WTC11 (cell line): ENCODE measurements around the gene RASEF.

Experiments used
- CTCF ChIP-seq: fragments of 200-600 bp; IDR thresholded peaks from 2 replicates; pipeline ENCODE4 v1.8.0; 2022; ENCODE audit warnings: antibody characterized with exemption
- MAX ChIP-seq: sonication (generic); formaldehyde crosslinking; IDR thresholded peaks from 2 replicates; pipeline ENCODE4 v1.8.0; 2022; ENCODE audit warnings: mild to moderate bottlenecking, missing genetic modification reagents
- USF2 ChIP-seq: sonication (generic); formaldehyde crosslinking; IDR thresholded peaks from 2 replicates; pipeline ENCODE4 v1.8.1; 2023; ENCODE audit warnings: mild to moderate bottlenecking, missing genetic modification reagents, moderate library complexity

- TF ChIP-seq CTCF (no peak), MAX (CRISPR knock-in tag) (no peak), USF2 (CRISPR knock-in tag) (no peak)
Measured at GRCh38 chr9:83068414-83068813, 5.5 kb upstream of the RASEF start.
